Glomerular visceral epithelial cell (primary cell): Measurements from ENCODE around the gene GBP1.
"Not testable (repeated sequence)": the region's sequence is repeated elsewhere in the genome, so short reads cannot be mapped to it uniquely, and the experiment has no call there.

Source experiments
- DNase-seq: peaks from one replicate; pipeline ENCODE4 v3.0.0-alpha.2; 2016; ENCODE audit errors: extremely low spot score

Gene GBP1, protein sequence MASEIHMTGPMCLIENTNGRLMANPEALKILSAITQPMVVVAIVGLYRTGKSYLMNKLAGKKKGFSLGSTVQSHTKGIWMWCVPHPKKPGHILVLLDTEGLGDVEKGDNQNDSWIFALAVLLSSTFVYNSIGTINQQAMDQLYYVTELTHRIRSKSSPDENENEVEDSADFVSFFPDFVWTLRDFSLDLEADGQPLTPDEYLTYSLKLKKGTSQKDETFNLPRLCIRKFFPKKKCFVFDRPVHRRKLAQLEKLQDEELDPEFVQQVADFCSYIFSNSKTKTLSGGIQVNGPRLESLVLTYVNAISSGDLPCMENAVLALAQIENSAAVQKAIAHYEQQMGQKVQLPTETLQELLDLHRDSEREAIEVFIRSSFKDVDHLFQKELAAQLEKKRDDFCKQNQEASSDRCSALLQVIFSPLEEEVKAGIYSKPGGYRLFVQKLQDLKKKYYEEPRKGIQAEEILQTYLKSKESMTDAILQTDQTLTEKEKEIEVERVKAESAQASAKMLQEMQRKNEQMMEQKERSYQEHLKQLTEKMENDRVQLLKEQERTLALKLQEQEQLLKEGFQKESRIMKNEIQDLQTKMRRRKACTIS

DNA sequence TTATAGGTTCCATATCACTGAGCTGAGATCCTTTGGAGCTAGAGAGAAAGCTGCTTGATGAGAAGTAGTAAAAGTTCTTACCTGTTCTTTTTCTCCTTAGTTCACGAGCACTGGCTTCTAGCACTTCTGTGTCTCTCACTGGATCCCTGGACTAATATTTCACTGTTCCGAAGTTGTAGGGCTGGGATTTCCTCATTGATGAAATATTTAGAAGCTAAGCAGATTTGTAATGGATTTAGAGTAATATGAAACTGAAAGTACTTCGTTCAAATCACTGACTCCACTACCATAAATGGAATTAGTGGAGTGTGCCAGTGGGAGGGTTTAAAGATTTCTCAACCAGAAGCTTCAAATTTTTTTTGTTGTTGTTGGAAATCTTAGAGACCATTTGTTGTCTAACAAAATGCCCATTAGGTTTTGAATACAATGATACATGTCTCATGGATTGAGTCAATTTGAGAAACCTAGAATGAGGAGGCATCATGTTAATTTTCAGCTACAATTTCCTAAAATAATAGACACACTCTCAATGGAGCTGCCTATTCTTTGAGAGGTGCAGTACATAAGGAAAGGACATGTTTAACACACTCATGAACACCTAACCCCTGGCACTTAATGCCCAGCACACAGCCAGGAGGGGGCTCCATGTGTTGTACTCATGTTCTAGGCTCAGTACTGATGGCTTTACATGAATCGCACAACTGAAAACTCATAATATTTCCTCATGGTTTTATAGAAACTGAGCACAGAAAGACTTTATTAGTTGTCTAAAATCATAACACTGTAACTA is at the start of gene GBP1:
TSS of gene GBP1 (minus strand) at position 130 of the 790 bp plus-strand sequence. CDS start 1,974 bp downstream, outside the sequence.
- DNase-seq: peak; percentile 57

DNA sequence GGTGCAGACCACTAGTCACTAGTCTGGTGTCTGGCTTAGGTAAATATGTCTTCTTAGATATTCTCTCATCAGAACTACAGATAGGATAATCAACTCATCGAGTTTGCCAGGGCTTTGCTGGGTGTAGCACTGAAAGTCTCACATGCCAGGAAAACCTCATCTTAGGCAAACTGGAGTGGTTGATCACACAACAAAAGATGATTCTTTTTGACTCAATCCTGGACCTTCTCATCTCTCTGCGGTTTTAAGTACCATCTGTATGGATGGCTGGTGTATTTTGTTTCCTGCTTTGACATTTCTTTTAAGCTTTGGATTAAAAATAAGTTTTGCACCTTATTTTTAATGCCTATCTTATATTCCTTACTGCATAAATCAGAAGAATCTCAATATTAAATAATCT is 49.7 kb upstream of the GBP1 start:
- DNase-seq: no peak

GRCh38 chr1:89112871-89113613 is 48.0 kb upstream of the GBP1 start:
- no peak for DNase-seq

DNA sequence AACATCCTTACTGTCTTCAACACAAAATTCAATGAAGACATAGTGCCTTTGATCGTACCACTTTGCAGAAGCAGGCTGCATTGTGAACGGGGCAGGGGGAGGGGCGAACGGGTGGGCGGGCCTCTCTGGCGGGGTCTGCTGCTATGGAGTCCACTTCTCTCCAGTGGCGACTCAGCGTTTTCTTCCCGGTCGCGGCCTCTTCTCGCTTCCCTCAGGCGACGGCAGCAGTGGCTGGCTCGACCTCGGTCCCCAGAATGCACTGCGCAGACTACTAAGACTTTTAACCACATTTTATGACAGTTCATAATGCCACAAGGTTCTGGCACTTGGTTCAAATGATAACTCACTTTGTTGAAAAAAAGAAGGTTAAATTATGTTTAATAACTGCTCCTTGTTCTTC is 39.7 kb upstream of the GBP1 start:
- no peak for DNase-seq

DNA sequence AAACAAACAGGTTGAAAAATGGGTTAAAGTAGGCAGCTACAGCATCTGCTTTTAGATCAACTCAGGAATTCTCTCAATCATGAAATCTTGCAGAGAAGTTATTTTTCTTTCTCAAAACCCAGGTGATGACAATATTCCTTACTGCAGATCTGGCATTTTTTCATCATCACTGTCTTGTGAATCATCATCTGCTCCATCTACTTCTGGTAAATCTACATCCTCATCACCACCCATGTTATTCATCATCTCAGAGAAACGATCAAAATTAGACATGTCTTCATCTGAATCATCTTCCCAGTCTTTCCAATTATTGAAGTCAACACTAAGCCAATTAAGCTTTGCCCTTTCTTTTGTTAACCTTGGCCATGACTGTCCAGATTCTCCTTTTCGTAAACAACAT is 39.1 kb upstream of the GBP1 start:
- no peak for DNase-seq

- no peak for DNase-seq
Measured at GRCh38 chr1:89102021-89102420, 37.0 kb upstream of the GBP1 start.

DNA sequence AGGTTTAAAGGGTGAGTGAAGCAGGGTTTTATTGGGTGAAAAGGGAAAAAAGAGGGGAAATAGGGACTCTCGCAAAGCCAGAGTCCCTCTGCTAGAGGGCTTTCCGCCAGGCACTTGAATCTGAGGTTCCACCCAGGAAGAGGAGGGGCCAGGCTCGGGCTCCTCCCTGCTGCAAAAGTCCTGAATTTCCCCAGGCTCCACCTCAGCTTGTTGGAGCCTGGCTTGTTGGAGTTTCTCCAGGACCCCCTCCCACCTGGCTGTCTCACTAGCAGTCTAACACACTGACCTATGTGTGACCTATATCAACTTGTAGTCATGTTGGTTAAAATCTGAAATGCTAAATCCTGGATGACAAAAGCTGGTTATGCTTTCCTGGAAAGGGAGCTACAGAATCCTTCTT is 35.4 kb upstream of the GBP1 start:
- no peak for DNase-seq

- DNase-seq: no peak
Measured at GRCh38 chr1:89098857-89099256, 33.8 kb upstream of the GBP1 start.

- DNase-seq: no peak
Measured at GRCh38 chr1:89095737-89096136, 30.7 kb upstream of the GBP1 start.

DNA sequence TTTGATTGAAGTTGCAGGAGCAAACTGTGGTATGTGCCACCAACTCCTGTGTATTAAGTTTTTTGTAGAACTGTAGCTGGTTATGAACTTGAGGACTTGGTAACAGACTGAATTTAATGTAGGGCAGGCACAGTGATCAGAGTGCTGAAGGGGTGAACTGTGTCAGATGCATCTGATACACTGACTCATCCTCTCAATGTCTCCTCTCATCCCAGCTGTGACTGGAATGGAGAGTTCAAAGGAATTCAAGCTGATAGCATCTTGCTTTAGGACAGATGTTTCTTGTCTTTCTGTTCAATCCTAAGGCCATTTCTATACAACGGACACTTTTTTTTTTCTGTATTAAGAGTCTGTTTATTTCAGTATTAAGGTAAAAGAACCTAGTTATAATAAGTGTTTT is 25.0 kb upstream of the GBP1 start:
- no peak for DNase-seq

- DNase-seq: no peak
Measured at GRCh38 chr1:89088572-89088971, 23.6 kb upstream of the GBP1 start.

DNA sequence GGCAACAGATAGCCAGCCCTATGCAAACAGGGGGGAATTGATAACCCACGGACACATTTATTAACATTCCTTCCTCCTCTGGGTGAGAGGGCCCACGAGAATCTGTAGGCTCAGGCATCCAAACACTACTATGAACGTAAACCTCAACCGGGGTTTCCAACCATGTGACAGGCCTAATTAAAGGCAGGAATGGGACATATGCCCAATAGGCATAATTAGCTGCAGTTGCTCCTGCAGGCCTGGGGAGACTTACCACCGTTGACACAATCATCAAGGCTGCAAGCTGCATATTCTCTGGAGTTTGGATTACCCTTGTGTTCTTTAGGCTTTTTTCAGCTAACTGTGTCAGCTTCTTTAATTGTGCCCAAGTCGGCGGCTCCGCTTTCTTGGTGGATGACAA is 22.2 kb upstream of the GBP1 start:
- no peak for DNase-seq

GRCh38 chr1:89085781-89086180 is 20.8 kb upstream of the GBP1 start:
- peak; percentile 50 for DNase-seq

- no peak for DNase-seq
Measured at GRCh38 chr1:89081005-89081404, 16.0 kb upstream of the GBP1 start.

- not testable (repeated sequence) for DNase-seq
Measured at GRCh38 chr1:89080068-89080467, 15.1 kb upstream of the GBP1 start.

DNA sequence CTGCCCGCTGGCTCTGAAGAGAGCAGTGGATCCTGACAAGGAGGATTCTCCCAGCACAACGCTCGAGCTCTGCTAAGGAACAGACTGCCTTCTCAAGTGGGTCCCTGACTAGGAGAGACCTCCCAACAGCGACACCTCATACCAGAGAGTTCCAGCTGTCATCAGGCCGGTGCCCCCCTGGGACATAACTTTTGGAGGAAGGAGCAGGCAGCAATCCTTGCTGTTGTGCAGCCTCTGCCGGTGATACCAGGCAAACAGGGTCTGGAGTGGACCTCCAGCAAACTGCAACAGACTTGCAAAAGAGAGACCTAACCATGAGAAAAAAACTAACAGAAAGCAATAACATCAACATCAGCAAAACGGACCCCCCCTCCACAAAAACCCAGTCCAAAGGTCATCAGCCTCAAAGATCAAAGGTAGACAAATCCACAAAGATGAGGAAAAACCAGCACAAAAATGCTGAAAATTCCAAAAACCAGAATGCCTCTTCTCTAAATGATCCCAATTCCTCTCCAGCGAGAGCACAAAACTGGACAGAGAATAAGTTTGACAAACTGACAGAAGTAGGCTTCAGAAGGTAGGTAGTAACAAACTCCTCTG is 7.6 kb upstream of the GBP1 start:
- DNase-seq: not testable (repeated sequence)

DNA sequence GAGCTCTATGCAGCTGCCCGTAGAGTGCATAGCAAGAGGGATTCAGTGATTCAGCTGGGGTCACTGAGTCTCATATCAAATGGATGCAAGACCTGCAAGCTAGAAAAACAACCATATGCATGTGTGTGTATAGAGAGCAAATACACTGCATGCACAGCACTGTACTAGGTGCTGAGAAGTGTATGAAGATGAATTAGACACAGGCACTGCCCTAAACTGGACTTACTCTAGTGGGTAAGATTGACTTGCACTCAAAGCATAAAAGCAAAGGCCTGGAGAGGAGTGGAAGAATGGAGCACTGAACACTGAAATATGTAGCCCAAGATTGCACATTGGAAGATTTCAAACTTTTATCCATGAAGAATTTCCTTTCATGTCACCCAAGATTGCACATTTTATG is 5.5 kb upstream of the GBP1 start:
- DNase-seq: no peak

DNA sequence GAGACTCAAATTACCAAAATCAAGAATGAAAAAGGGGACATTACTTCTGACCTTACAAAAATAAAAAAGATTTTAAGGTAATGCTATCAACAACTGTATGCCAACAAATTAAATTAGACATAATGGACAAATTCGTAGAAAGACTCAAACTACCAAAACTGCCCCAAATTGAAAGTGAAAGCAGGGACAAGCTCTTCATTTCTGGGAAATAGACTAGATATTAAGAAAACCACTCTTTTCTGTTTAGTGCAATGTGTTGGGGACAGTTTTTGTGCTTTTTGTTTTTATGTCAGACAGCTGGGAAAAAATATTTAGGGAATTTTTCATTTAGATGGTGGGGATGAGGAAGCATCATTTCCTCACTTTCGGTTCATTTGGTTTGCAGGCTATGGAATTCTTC is 4.9 kb upstream of the GBP1 start:
- no peak for DNase-seq

DNA sequence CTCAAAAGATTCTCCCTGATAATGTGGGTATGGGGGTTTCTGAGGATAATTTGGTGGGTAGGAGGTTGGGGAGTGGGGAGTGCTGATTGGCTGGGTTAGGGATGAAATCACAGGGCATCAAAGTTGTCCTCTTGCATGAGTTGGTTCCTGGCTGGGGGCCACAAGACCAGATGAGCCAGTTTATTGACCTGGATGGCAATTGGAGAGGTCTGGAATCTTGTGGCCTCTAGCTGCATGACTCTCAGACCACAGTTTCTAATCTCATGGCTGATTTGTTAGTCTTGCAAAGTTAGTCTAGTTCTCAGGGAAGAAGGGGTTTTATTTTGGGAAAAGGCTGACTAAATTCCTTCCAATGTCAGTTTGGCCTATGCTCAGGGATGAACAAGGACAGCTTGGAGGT is 3.3 kb upstream of the GBP1 start:
- DNase-seq: peak; percentile 55

GRCh38 chr1:89064632-89065031 is 376 bp downstream of the GBP1 start:
- no peak for DNase-seq

- no peak for DNase-seq
Measured at GRCh38 chr1:89063094-89063493, 1.9 kb downstream of the GBP1 start.

- DNase-seq: peak; percentile 12
Measured at GRCh38 chr1:89060091-89060490, 4.9 kb downstream of the GBP1 start.
